A549 (cell line): ENCODE results near the gene SWT1.

ENCODE experiments used
- CBX8 ChIP-seq: fragments of 200-600 bp; sonication (generic); IDR thresholded peaks from 2 replicates; pipeline ENCODE4 v1.6.1; 2016
- CEBPB ChIP-seq, 2 experiments: fragments of >200 bp in 1 of 2; sonication (Bioruptor Twin) in 1 of 2; formaldehyde crosslinking in 1 of 2; IDR thresholded peaks; 2 replicates each; pipeline ENCODE4 v1.6.1; 2012 to 2016
- CTCF ChIP-seq: fragments of >200 bp; sonication (Bioruptor Twin); formaldehyde crosslinking; IDR thresholded peaks from 3 replicates; pipeline ENCODE4 v1.5.1; 2016
- EP300 ChIP-seq, 2 experiments: fragments of >200 bp; sonication (Bioruptor Twin); formaldehyde crosslinking; IDR thresholded peaks; 2 replicates in 1 of 2; 3 replicates in 1 of 2; pipeline ENCODE4 v1.6.1; 2016 to 2017
- JUN ChIP-seq, 2 experiments: fragments of >200 bp; sonication (Bioruptor Twin); formaldehyde crosslinking; IDR thresholded peaks; 2 replicates in 1 of 2; 3 replicates in 1 of 2; pipeline ENCODE4 v1.6.1; 2016 to 2017
- MAX ChIP-seq: IDR thresholded peaks from 2 replicates; pipeline ENCODE4 v1.6.1; 2012
- NR3C1 ChIP-seq: fragments of >200 bp; sonication (Bioruptor Twin); formaldehyde crosslinking; IDR thresholded peaks from 3 replicates; pipeline ENCODE4 v1.6.1; 2017
- PBX3 ChIP-seq: IDR thresholded peaks from 2 replicates; pipeline ENCODE4 v1.6.1; 2012
- POLR2A ChIP-seq: IDR thresholded peaks from 2 replicates; pipeline ENCODE4 v1.6.1; 2012; ENCODE audit warnings: mild to moderate bottlenecking, low read length
- REST ChIP-seq: fragments of 200-600 bp; sonication (generic); IDR thresholded peaks from 2 replicates; pipeline ENCODE4 v1.6.1; 2016; ENCODE audit warnings: antibody characterized with exemption, mild to moderate bottlenecking, moderate library complexity
- RFX5 ChIP-seq: fragments of 450-650 bp; IDR thresholded peaks from 2 replicates; pipeline ENCODE4 v1.7.1; 2014; ENCODE audit warnings: antibody characterized with exemption, mild to moderate bottlenecking, moderate library complexity
- ZNF302 ChIP-seq: fragments of 250-450 bp; sonication (Bioruptor Pico); IDR thresholded peaks from 2 replicates; pipeline ENCODE4 v1.9.0; 2021; ENCODE audit warnings: inconsistent platforms, mild to moderate bottlenecking, moderate library complexity

- TF ChIP-seq CTCF (peak; percentile 84), NR3C1 (no peak), RFX5 (no peak), REST (no peak), JUN (IDR thresholded peaks at IDR 0.05) (no peak), PBX3 (no peak), MAX (no peak), CBX8 (no peak), EP300 (IDR thresholded peaks at IDR 0.05) (no peak), POLR2A (no peak), ZNF302 (CRISPR knock-in tag) (no peak), CEBPB (IDR thresholded peaks at IDR 0.05) (no peak)
These were observed 13.4 kb downstream of the SWT1 start for GRCh38 chr1:185170291-185170848.
